ENCODE measurements around the gene BMP2. TPM values are rescaled to one million over a fixed set of nuclear protein-coding genes. Genes with fewer than 3 reads are reported as not detected.

BMP2 gene
- total and polyA plus RNA-seq, 7 donors: 0.66 to 3.3 (median 1.6) TPM

GRCh38 chr20:6764619-6765018, 2.9 kb upstream of the BMP2 start:
- WGBS, 3 donors: 95 to 97% (median 95%) methylated on average over 2 of the region's 2 CpGs

DNA sequence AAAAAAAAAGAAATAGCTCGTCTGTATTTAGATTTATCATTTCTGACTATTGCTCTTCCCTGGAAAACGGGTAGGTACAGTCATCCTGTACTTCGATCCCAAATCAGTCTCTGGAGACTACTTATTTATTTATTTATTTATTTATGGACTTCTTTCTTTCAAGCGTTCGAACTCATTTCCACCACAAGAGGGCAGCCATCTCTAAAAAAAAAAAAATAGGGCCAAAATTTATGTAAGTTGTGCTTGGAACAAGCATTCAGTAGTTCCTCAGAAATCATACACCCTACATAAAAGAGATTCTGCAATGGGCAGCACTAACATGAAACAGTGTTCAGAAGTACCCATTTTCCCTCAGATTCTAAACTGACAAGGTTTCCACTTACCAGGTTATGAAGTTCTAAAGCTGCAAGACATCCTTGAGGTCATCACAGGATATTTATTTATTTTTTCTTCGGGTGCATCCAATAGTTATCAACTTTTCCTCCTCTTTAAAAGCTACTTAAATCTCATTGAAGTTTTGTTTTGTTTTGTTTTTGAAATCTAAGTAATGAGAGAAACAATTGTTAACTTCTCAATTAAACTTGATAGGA, 1.9 kb upstream of the BMP2 start:
- TF ChIP-seq, protein P1, sequence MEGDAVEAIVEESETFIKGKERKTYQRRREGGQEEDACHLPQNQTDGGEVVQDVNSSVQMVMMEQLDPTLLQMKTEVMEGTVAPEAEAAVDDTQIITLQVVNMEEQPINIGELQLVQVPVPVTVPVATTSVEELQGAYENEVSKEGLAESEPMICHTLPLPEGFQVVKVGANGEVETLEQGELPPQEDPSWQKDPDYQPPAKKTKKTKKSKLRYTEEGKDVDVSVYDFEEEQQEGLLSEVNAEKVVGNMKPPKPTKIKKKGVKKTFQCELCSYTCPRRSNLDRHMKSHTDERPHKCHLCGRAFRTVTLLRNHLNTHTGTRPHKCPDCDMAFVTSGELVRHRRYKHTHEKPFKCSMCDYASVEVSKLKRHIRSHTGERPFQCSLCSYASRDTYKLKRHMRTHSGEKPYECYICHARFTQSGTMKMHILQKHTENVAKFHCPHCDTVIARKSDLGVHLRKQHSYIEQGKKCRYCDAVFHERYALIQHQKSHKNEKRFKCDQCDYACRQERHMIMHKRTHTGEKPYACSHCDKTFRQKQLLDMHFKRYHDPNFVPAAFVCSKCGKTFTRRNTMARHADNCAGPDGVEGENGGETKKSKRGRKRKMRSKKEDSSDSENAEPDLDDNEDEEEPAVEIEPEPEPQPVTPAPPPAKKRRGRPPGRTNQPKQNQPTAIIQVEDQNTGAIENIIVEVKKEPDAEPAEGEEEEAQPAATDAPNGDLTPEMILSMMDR (IDR thresholded peaks at IDR 0.05): peak; percentile 65
- H3K27ac ChIP-seq: no peak overlapping the region
- no peaks in the 10 kb centered on the region for H3K9me3 ChIP-seq
- no peaks in the 10 kb centered on the region for H3K4me1 ChIP-seq
- peaks cover 0 to 8% (median 3%) of the 10 kb centered on the region in 3 donors for H3K27me3 ChIP-seq (ENCODE audit: insufficient read depth in 3 of 3, low read length in 2 of 3)
- H3K4me3 ChIP-seq: no peak overlapping the region
- H3K36me3 ChIP-seq (ENCODE audit: insufficient read depth in 1 of 2, low read depth in 1 of 2): no peaks in the 10 kb centered on the region
- ATAC-seq (peak in 1 of 4 donors; percentile 27), DNase-seq (no peak)
- 10 to 13% (median 12%) methylated on average over 6 of the region's 6 CpGs for WGBS, 3 donors
- intact Hi-C loops (cut with DNase I): loop anchor here (5.0 to 10.0 kb wide), 2 partner anchors 519 to 1092 kb away; no protein-coding TSS in a partner anchor

More at GRCh38 chr20:6764619-6765018, 2.9 kb upstream of the BMP2 start:
- no peaks in the 10 kb centered on the region for H3K4me1 ChIP-seq
- DNase-seq (no peak), ATAC-seq (no peak)
- no peak overlapping the region for H3K27ac ChIP-seq
- no peaks in the 10 kb centered on the region for H3K27me3 ChIP-seq (ENCODE audit: insufficient read depth in 3 of 3, low read length in 2 of 3)
- intact Hi-C loops (cut with DNase I): loop anchor here (5.0 to 10.0 kb wide), 2 partner anchors 520 to 1093 kb away; no protein-coding TSS in a partner anchor
- no peaks in the 10 kb centered on the region for H3K9me3 ChIP-seq
- H3K4me3 ChIP-seq: no peak overlapping the region
- H3K36me3 ChIP-seq (ENCODE audit: insufficient read depth in 1 of 2, low read depth in 1 of 2): no peaks in the 10 kb centered on the region
- TF ChIP-seq, protein P1 (IDR thresholded peaks at IDR 0.05): no peak

DNA sequence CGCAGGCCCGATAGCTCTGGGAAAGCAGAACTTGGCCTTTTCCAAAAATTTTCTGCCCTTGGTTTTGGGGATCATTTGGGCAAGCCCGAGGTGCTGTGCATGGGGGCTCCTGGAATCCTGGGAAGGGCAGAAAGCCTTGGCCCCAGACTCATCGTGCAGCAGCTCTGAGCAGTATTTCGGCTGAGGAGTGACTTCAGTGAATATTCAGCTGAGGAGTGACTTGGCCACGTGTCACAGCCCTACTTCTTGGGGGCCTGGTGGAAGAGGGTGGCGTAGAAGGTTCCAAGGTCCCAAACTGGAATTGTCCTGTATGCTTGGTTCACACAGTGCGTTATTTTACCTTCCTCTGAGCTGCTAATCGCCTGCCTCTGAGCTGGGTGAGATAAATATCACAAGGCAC, 1.1 kb upstream of the BMP2 start:
- ATAC-seq (no peak), DNase-seq (no peak)
- no peaks in the 10 kb centered on the region for H3K4me1 ChIP-seq
- no peak overlapping the region for H3K4me3 ChIP-seq
- peaks cover 0 to 14% (median 3%) of the 10 kb centered on the region in 3 donors for H3K27me3 ChIP-seq (ENCODE audit: insufficient read depth in 3 of 3, low read length in 2 of 3)
- TF ChIP-seq, protein P1 (IDR thresholded peaks at IDR 0.05): no peak
- no peak overlapping the region for H3K27ac ChIP-seq
- H3K36me3 ChIP-seq (ENCODE audit: insufficient read depth in 1 of 2, low read depth in 1 of 2): no peaks in the 10 kb centered on the region
- intact Hi-C loops (cut with DNase I): loop anchor here (5.0 to 10.0 kb wide), 2 partner anchors 518 to 1091 kb away; no protein-coding TSS in a partner anchor
- 65 to 92% (median 74%) methylated on average over 9 of the region's 9 CpGs for WGBS, 3 donors
- H3K9me3 ChIP-seq: no peaks in the 10 kb centered on the region

DNA sequence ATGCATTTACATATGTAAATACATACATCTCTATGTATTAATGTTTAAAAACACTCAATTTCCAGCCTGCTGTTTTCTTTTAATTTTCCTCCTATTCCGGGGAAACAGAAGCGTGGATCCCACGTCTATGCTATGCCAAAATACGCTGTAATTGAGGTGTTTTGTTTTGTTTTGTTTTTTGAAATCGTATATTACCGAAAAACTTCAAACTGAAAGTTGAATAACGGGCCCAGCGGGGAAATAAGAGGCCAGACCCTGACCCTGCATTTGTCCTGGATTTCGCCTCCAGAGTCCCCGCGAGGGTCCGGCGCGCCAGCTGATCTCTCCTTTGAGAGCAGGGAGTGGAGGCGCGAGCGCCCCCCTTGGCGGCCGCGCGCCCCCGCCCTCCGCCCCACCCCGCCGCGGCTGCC, 355 bp upstream of the BMP2 start:
- intact Hi-C loops (cut with DNase I): loop anchor here (5.0 to 10.0 kb wide), 2 partner anchors 518 to 1090 kb away; no protein-coding TSS in a partner anchor

More for the DNA sequence above, 355 bp upstream of the BMP2 start:
- ATAC-seq: no peak
- DNase-seq: no peak
- H3K4me1 ChIP-seq: no peaks in the 10 kb centered on the region
- no peaks in the 10 kb centered on the region for H3K9me3 ChIP-seq
- H3K27ac ChIP-seq: peak overlapping the region; percentile 48
- 5 to 11% (median 9%) methylated on average over 14 to 26 of the region's 26 CpGs for WGBS, 3 donors
- H3K4me3 ChIP-seq: peak overlapping the region; percentile 77
- TF ChIP-seq, protein P1 (IDR thresholded peaks at IDR 0.05): no peak
- H3K27me3 ChIP-seq (ENCODE audit: insufficient read depth in 3 of 3, low read length in 2 of 3): peaks cover 0 to 14% (median 3%) of the 10 kb centered on the region in 3 donors
- no peaks in the 10 kb centered on the region for H3K36me3 ChIP-seq (ENCODE audit: insufficient read depth in 1 of 2, low read depth in 1 of 2)

All from psoas muscle (tissue), 8 donors.